ENCODE results near the gene CFAP97D2.

Gene CFAP97D2

DNA sequence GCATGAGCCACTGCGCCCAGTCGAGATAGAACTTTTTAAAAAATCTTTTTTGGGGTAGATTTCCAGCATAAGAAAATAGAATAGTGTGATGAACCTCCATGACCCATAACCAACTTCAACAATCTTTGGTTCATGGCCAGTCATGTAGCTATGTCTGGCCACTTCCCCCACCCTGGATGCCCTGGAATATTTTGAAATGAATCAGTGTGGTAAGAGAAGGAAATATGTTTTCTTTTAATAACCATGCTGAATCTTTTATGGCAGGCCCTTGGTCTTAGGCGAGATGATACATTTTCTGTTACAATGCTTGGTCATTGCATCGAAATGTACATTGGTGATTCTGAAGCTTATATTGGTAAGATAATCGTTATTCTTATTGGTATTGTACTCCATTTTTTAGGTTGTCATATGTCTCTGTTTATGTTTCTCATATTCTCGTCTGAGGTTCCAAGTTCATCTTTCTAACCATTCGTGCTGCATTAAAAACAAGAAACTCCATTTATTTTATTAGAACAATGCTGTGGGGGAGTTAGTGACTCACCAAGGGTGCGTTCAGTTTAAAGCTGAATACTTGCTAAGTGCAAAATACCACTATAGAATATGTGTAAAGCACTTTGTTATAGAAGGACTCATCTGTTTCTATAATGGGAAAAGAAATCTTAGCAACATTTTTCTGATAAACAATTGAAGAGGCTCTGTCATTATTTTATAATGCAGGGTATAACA is 86.0 kb downstream of the CFAP97D2 start:
- Histone ChIP-seq H3K9me3 (ENCODE audit: control insufficient read depth, insufficient read depth, low read length) (no peaks in the 10 kb centered on the region), H3K4me2 (ENCODE audit: low read length) (no peak overlapping the region), H3K79me2 (ENCODE audit: control insufficient read depth, low read length) (no peaks in the 10 kb centered on the region), H4K20me1 (ENCODE audit: control insufficient read depth, insufficient read depth, low read depth, low read length) (no peaks in the 10 kb centered on the region), H3K4me1 (ENCODE audit: control insufficient read depth, low read length) (no peaks in the 10 kb centered on the region), H3K27me3 (ENCODE audit: control insufficient read depth, low read length) (no peaks in the 10 kb centered on the region), H3K4me3 (ENCODE audit: low read length) (no peak overlapping the region), H3K9me2 (replicated peaks; ENCODE audit: control insufficient read depth, low read length) (no peaks in the 10 kb centered on the region), H3K27ac (ENCODE audit: low read depth, low read length) (no peak overlapping the region), H3F3A (ENCODE audit: control insufficient read depth, insufficient read depth) (no peaks in the 10 kb centered on the region), H3K36me3 (ENCODE audit: control insufficient read depth, low read length) (peaks cover 87% of the 10 kb centered on the region)
- no peak for TF ChIP-seq EZH2phosphoT487 (IDR thresholded peaks at IDR 0.05; ENCODE audit: borderline replicate concordance, low read length)
- TF ChIP-seq, protein P1, sequence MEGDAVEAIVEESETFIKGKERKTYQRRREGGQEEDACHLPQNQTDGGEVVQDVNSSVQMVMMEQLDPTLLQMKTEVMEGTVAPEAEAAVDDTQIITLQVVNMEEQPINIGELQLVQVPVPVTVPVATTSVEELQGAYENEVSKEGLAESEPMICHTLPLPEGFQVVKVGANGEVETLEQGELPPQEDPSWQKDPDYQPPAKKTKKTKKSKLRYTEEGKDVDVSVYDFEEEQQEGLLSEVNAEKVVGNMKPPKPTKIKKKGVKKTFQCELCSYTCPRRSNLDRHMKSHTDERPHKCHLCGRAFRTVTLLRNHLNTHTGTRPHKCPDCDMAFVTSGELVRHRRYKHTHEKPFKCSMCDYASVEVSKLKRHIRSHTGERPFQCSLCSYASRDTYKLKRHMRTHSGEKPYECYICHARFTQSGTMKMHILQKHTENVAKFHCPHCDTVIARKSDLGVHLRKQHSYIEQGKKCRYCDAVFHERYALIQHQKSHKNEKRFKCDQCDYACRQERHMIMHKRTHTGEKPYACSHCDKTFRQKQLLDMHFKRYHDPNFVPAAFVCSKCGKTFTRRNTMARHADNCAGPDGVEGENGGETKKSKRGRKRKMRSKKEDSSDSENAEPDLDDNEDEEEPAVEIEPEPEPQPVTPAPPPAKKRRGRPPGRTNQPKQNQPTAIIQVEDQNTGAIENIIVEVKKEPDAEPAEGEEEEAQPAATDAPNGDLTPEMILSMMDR (IDR thresholded peaks at IDR 0.05; ENCODE audit: low read depth, low read length, poor library complexity, severe bottlenecking): no peak

DNA sequence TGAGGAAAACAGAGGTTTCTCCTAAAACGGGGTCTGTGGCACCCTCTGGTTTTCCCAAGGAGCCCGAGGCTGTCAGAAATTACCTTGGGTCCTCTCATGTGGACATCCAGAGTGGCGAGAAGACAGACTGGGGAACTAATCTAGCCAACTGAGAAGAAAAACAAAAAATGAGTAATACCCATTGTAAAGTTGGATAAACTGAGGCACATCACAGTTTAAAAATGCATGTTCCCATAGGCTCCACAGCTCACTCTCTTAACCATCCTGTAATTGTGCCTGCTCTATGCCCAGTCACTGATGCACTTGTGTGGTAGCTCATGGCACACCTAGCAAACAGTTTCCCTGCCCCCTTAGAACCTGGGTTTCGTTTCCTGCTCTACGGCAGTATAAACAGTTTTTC is 87.2 kb downstream of the CFAP97D2 start:
- Histone ChIP-seq H3K79me2 (ENCODE audit: control insufficient read depth, low read length) (no peaks in the 10 kb centered on the region), H3K27me3 (ENCODE audit: control insufficient read depth, low read length) (no peaks in the 10 kb centered on the region), H3K4me1 (ENCODE audit: control insufficient read depth, low read length) (no peaks in the 10 kb centered on the region), H4K20me1 (ENCODE audit: control insufficient read depth, insufficient read depth, low read depth, low read length) (no peaks in the 10 kb centered on the region), H3K27ac (ENCODE audit: low read depth, low read length) (no peak overlapping the region), H3K9me3 (ENCODE audit: control insufficient read depth, insufficient read depth, low read length) (no peaks in the 10 kb centered on the region), H3K4me2 (ENCODE audit: low read length) (no peak overlapping the region), H3K9me2 (replicated peaks; ENCODE audit: control insufficient read depth, low read length) (no peaks in the 10 kb centered on the region), H3F3A (ENCODE audit: control insufficient read depth, insufficient read depth) (no peaks in the 10 kb centered on the region), H3K36me3 (ENCODE audit: control insufficient read depth, low read length) (peaks cover 81% of the 10 kb centered on the region), H3K4me3 (ENCODE audit: low read length) (no peak overlapping the region)
- TF ChIP-seq EZH2phosphoT487 (IDR thresholded peaks at IDR 0.05; ENCODE audit: borderline replicate concordance, low read length): no peak
- TF ChIP-seq, protein P1 (IDR thresholded peaks at IDR 0.05; ENCODE audit: low read depth, low read length, poor library complexity, severe bottlenecking): no peak

DNA sequence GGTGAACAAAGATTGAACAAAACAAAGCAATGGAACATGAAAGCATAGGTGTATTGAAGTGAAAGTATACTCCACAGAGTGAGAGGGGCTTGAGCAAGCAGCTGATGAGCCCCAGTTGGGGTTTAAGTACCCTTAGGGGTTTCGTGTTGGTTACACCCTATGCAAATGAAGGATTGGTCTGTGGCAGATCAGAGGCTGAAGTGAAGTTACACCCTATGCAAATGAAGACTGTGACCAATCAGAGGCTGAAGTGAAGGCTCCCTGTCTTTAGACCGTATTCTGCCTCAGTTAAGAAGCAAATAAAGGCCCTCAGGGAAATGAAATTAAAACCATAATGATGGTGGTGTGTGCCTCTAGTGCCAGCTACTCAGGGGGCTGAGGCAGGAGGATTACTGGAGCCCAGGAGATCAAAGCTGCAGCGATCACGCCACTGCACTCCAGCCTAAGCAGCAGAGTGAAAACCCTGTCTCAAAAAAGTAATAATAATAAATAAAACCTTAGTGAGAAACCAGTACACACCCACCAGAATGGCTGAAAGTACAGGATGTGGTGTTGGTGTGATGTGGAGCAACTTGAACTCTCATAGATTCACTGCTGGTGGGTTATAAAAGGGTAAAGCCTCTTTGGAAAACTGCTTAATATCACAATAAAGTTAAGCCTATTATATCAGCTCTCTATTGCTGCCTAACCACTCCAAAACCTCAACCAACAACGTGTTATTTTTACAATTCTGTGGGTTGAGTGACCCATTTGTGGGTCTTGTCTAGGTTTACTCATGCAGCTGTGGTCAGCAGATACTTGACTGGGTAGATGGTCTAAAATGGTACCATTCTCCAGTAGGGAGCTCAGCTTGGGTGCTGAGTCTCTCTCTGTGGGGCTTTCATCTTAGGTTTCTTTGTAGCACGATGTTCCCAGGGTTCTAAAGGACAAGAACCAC is 89.6 kb downstream of the CFAP97D2 start:
- no peaks in the 10 kb centered on the region for H3K27me3 ChIP-seq (ENCODE audit: control insufficient read depth, low read length)
- no peak overlapping the region for H3K4me2 ChIP-seq (ENCODE audit: low read length)
- no peaks in the 10 kb centered on the region for H3K79me2 ChIP-seq (ENCODE audit: control insufficient read depth, low read length)
- no peak overlapping the region for H3K27ac ChIP-seq (ENCODE audit: low read depth, low read length)
- no peaks in the 10 kb centered on the region for H3K9me3 ChIP-seq (ENCODE audit: control insufficient read depth, insufficient read depth, low read length)
- H4K20me1 ChIP-seq (ENCODE audit: control insufficient read depth, insufficient read depth, low read depth, low read length): no peaks in the 10 kb centered on the region
- H3K9me2 ChIP-seq (replicated peaks; ENCODE audit: control insufficient read depth, low read length): no peaks in the 10 kb centered on the region
- H3K4me3 ChIP-seq (ENCODE audit: low read length): no peak overlapping the region
- no peaks in the 10 kb centered on the region for H3K4me1 ChIP-seq (ENCODE audit: control insufficient read depth, low read length)
- no peak for TF ChIP-seq EZH2phosphoT487 (IDR thresholded peaks at IDR 0.05; ENCODE audit: borderline replicate concordance, low read length)
- TF ChIP-seq, protein P1 (IDR thresholded peaks at IDR 0.05; ENCODE audit: low read depth, low read length, poor library complexity, severe bottlenecking): no peak
- H3K36me3 ChIP-seq (ENCODE audit: control insufficient read depth, low read length): peaks cover 76% of the 10 kb centered on the region
- H3F3A ChIP-seq (ENCODE audit: control insufficient read depth, insufficient read depth): no peaks in the 10 kb centered on the region

All from DOHH2 (cell line).